Measurements from ENCODE around the gene ALPP.
A peak's percentile ranks its signal among the peaks of the same experiment; 100 is the strongest.
"Not testable (repeated sequence)": the region's sequence is repeated elsewhere in the genome, so short reads cannot be mapped to it uniquely, and the experiment has no call there.

The ALPP gene

GRCh38 chr2:232341061-232341738, 37.4 kb upstream of the ALPP start:
- no peak for DNase-seq

GRCh38 chr2:232341739-232342126, 36.8 kb upstream of the ALPP start:
- DNase-seq = no peak

- no peak for DNase-seq
These were observed 35.7 kb upstream of the ALPP start for GRCh38 chr2:232342635-232343565.

GRCh38 chr2:232343821-232344220, 34.7 kb upstream of the ALPP start:
- no peak for DNase-seq

- DNase-seq = no peak
These were observed 33.3 kb upstream of the ALPP start for GRCh38 chr2:232345251-232345650.

GRCh38 chr2:232347369-232347768, 31.2 kb upstream of the ALPP start:
- no peak for DNase-seq

GRCh38 chr2:232348936-232349335, 29.6 kb upstream of the ALPP start:
- DNase-seq = no peak

- DNase-seq = no peak
These were observed 29.0 kb upstream of the ALPP start for GRCh38 chr2:232349546-232349945.

- no peak for DNase-seq
These were observed 28.5 kb upstream of the ALPP start for GRCh38 chr2:232349946-232350635.

GRCh38 chr2:232350804-232351685, 27.5 kb upstream of the ALPP start:
- no peak for DNase-seq

- DNase-seq = no peak
These were observed 26.7 kb upstream of the ALPP start for GRCh38 chr2:232351686-232352510.

GRCh38 chr2:232352511-232353091, 25.9 kb upstream of the ALPP start:
- DNase-seq = no peak

GRCh38 chr2:232353096-232353495, 25.5 kb upstream of the ALPP start:
- DNase-seq = no peak

GRCh38 chr2:232353660-232354059, 24.9 kb upstream of the ALPP start:
- DNase-seq = no peak

GRCh38 chr2:232354069-232354468, 24.5 kb upstream of the ALPP start:
- DNase-seq = no peak

GRCh38 chr2:232361646-232362045, 16.9 kb upstream of the ALPP start:
- DNase-seq = no peak

GRCh38 chr2:232362174-232362900, 16.2 kb upstream of the ALPP start:
- no peak for DNase-seq

GRCh38 chr2:232363064-232363783, 15.3 kb upstream of the ALPP start:
- not testable (repeated sequence) for DNase-seq

- DNase-seq = peak in 1 of 2 donors; percentile 23
These were observed 14.6 kb upstream of the ALPP start for GRCh38 chr2:232363784-232364615.

Measured in CD4-positive, alpha-beta T cell treated with Interleukin-1 beta for 1 hour (primary cell).